ENCODE measurements around the gene PIK3AP1.

GRCh38 chr10:96697438-96697837 is 22.9 kb downstream of the PIK3AP1 start:
- TF ChIP-seq CTCF (IDR thresholded peaks at IDR 0.05) (no peak), POLR2A (IDR thresholded peaks at IDR 0.05) (no peak), POLR2AphosphoS5 (IDR thresholded peaks at IDR 0.05; ENCODE audit: insufficient read depth in 1 of 2, low read depth in 1 of 2) (no peak)
